ENCODE data around the gene CAMK1D.
"Not testable (repeated sequence)": the region's sequence is repeated elsewhere in the genome, so short reads cannot be mapped to it uniquely, and the experiment has no call there.

CAMK1D gene

DNA sequence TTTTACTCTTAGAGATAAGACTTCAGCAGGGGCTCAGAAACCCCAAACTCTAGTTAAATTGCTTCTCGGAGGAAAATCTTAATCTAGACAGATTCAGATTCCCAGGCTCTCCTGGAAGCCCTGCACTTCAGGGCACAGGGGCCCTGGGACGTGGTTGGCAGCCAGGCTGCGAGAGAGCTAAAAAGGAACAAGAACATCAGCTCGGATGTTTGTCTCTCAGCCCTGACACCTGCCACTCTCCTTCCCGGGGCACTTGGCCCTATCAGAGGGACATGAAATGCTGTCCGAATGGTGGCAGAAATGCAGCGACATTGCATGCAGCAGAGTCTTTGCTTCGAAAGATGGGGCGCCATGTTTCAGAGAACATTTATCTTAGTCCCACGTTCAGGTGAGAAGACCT is 485.4 kb downstream of the CAMK1D start:
- DNase-seq, result no peak

DNA sequence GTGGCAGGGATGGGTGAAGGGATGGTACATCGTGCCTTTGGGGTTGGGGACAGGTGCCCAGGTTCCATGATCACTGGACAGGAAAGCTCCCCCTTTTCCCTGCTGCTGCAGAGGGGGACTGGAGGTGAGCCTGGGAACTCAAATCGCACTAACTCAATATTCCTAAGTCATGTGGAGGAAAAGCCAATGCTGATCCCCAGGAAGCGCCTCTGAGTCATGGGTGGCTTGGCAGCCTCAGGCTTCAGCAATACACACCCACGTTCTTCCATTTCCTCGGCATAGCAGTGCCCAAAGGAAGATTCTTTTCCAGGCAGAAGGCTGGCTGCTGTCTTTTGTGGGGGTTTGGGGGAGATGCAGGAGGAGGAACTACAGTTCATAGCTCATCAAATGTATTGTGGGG is 486.4 kb downstream of the CAMK1D start:
- no peak for DNase-seq

DNA sequence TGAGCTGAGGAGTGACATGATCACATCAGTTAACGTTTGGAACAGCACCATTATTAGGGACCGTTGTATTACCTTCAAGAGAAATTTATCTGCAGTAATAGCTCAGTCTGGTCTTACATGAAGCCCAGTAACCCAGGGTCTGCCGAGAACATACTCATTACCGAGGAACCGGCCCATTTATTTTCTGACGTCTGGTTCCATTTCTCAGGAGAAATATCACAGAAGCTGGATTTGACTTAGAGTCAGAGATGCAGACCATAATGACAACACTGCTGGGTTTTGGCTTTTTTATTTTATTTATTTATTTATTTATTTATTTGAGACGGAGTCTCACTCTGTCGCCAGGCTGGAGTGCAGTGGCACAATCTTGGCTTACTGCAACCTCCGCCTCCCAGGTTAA is 489.0 kb downstream of the CAMK1D start:
- DNase-seq, result no peak

DNA sequence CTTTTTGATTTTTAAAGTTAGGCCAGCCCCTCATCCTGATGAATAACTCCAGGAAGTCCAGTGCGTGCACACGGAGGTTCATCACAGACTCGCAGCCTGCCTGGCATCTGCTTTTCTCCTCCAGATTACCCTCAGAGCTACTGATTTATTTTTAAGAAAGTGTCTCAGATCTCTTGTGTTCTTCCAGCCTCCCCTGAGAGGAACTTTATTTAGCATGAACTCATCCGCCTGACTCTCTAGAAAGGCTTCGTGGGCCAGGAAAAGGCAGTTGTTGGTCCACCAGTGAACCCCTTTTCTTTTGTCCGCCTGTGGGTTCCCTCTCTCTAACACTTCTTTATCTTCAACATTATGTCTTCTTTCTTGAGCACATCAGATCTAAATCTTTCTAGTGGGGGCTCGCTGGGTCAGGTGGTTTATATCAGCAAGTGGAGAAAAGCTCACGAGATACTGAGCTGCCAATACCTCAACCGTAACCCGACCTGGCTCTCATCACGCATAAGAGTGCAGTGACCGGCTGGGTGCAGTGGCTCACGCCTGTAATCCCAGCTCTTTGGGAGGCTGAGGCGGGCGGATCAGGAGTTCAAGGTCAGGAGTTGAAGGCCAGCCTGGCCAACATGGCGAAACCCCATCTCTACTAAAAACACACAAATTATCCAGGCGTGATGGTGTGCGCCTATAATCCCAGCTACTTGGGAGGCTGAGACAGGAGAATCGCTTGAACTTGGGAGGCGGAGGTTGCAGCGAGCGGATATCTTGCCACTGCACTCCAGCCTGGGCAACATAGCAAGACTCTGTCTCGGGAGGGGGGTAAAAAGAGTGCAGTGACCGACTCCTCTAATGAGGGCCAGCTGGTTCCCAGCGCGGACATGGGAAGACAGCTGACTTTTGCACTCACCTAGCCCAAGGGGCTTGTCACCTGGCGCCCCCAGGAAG is 489.9 kb downstream of the CAMK1D start:
- DNase-seq, result no peak

DNA sequence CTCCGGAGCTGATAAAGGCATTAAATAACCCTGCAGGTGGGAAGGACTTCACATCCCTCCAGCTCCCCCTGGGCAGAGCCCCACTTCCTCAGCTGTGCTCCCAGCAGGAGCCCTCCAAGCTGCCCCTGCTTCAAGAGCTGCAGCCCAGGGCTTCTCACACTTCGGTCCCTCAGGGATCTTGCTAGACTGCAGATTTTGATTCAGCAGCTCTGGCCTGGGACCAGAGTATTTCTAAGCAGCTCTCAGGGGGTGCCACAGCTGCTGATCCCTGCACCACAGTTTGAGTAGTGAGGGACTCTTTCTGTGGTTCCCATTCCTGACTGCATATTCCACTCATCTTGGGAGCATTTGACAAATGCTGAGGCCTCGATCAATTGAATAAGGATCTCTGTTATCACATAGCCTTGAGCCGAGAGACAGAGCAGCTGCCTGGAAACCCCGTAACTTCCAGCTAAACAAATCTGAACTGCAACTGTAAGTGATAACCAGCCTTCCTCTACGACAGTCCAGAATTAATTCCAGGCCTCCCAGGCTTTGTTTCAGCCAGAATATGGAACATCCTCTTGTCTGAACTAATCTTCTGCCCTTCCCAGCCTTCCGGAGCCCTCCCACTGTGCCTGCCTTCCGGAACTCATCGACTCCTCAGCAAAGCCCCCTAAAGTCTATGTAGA is 490.7 kb downstream of the CAMK1D start:
- no peak for DNase-seq

DNA sequence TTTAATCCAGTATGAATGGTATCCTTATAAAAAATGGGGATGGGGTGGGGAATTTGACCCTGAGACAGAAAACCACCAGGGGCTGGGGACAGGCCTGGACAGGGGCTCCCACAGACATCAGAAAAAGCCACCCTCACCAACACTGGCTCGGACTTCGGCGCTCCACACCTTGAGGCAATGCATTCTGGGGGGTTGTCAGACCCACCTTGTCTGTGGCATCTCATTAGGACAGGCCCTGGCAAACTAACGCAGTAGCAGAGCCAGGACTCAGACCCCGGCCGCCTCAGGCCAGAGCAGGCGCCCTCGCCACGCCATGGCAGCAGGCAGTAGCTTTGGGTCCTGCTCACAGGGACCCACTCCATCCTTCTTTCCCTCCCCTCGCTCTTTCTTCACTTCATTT is 492.1 kb downstream of the CAMK1D start:
- no peak for DNase-seq

DNA sequence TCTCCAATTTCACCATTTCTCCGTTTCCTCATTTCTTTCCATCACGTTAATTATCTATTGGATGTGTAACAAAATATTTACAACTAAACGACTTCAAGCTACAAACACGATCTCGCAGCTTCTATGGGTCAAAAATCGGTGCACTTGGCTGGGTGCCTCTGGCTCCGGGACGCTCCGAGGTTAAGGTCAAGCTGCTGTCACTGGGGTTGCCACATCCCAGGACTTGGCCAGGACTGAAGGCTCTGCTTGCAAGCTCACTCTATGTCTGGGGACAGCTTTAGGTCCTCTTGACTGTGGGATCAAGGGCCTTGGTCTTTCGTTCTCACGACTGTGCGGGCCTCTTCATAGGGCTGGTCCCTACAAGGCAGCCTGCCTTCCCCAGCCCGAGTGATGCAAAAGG is 492.5 kb downstream of the CAMK1D start:
- no peak for DNase-seq

DNA sequence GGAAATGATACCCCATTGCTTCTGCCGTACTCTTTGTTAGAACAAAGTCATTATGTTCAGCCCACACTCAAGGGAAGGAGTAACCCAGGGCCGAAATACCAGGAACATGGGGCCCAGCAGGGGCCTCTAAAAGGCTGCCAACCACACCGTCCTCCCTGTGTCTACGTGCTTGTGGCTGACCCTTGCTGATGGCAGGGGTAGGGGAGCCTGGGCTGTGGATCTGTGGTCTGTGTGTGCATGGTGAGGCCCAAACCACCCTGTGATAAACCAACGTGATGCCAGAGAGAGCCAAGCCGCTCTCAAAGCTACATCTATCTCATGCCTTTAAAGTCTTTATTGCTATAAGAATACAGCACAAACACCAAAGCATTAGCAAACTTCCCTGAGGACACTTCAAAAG is 493.0 kb downstream of the CAMK1D start:
- DNase-seq, result no peak

DNA sequence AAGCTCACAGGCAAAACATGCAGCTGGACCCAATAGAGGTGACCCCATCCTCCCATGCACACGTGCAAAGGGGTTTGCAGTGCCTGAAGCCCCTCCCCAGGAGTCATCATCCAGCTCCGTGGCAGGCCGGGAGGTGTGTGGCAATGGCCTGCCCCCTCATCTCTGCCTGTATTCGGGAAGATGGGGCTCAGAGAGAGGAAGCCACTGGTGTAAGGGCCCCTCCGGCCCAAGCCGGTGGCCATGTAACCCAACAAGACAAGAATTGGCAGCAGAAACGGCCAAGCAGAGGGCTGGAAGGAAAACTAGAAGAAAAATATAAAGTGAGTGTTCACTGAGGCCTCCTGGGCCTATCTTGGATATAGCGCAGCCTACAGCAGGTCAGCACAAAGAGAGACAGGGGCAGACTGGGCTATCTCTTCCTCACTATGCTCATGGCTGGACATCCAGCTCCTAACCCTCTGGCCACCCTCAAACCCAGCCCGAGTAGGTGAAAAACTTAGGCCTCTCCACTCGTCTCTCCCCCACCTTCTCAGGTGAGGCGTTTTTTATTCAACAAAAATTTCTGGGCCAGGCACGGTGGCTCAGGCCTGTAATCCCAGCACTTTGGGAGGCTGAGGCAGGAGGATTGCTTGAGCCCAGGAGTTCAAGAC is 494.1 kb downstream of the CAMK1D start:
- DNase-seq, result no peak

DNA sequence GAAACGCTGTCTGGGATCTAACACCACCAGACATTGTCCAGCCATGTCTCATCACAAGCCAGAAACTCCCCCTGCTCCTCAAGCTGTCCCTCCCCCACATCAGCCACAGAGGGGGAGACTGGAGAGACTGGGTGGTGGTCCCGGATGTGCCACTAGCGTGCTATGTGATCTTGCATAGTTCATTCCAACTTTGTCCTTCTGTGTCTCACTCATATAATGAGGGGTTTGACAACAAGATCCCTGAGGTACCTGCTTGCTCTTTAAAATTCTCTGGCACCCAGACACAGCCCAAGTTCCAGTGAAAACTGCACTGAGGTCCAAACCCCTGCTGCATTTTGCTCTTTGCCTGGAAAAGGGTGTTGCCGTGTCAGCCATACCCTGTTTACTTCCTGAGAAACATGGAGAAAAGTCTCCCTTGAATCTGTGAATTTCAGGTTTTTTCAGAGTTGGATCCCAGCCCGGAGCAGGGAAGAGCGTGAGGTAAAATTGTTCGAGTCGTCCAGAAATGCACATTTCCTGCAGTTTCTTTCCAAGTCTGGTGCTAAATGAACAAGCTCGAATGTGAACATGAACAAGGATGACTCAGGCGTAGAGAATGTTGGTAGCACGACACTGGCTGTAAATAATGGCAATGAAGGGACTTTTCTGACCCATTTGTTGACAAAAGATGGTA is 495.6 kb downstream of the CAMK1D start:
- DNase-seq, result no peak

DNA sequence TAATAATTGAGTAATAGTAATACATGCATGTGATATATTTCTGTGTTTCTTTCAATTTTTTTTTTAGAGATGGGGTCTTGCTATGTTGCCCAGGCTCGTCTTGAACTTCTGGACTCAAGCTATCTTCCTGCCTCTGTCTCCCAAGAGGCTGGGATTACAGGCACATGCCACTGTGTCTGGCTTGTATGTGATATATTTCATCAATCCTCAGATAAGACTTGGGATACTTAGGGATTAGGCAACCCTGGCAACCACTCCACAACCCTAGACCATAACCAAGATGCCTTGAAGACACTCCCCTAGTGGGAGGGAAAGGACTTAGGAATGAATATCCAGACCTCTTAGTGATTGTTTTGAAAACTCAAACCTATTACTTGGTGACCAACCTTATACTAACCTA is 497.4 kb downstream of the CAMK1D start:
- DNase-seq, result no peak

DNA sequence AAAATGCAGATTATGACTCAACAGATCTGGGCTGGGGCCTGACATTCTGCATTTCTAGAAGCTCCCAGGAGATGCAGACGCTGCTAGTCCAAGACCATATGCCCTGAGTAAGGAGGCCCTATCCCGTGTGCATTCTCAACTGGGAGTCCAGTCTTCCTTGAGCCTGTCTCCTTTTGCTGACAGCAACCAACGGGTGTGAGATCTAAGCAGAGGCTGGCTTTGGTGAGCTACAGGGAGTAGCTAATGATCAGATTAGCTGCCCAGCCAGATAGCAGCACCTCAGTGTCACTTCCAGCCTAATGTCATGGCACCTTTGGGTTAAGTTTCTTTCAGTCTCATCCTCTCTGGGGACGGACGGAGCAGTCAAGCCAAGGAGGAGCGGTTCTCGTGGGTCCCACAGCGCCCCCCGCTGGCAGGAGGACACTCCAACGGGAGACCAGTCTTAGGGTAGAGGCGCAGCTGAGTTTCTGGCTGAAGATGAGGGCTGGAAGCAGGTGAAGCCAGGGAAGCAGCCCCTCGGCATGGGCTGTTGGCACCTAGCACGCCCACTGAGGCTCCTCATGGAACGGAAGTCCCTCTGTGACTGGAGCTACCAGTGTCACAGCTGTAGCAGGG is 498.1 kb downstream of the CAMK1D start:
- DNase-seq, result no peak

DNA sequence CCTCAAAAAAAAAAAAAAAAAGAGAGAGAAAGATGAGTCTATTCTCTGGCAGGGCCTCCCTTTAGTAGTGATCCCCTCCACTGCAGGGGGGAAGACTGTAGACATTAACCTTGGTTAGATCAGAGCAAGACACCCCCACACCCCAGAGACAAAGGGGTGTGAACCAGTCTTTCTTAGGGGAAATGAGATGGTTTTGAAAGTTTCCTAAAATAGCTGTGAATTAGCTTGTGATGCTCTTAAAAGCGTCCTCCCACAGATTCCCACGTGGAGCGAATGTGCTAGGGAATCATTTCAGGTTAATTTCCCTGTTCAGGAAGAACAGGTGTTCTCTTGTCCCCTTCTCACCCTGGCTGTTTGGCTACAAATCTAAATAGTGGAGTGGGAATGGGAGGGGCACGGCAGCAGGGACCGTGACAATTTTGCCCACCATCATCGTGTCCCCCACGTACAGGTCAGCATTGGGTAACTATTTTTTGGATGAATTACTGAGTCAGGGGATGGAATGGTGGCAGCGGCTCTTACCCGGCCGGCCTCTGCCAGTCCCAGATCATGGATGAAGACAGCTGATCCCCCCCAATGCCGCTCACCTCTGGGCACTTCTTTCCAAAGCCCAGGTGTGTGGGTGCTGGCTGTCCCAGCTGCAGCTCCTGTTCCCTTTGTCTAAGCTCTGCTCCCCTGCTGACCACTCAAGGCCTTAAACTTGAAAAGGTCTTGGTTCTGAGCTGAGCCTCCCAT is 499.3 kb downstream of the CAMK1D start:
- no peak for DNase-seq

DNA sequence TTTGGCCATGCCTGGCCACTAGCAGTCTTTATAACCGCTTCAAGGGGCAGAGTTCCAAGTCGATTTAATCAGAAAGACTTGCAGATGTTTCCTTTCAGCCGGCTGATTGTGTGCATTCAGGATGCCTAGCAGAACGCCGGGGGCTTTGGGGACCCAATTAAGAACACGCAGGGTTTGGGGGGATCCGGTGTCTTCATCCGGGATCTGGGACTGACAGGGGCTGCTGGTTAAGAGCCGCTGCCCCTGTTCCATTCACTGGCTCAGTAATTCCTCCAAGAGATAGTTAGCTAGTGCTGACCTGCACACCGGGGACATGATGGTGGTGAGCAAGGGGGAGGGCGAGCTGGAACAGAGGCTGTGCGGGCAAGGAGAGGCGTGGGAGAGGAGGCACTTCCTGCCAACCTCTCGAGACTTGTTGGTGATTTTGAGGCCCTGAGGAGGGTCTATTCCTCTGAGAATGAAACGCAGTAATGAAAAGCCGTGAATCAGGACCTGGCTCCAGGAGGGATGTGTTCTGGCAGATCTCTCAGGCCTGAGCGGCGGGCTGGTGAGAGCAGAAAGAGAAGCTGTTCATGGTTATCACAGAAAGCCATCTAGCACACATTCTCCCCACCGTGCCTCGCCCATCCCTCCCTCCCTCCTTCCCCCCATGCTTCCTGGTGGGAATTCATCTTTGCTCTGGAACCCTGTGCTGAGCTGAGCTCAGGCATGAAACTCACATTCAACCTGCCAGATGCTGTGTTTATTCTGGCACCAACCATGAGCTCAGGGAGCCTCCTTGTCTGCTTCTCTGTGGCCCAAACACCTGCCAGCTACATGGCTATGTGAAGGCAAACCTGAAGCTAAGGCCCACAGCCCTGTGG is 500.2 kb downstream of the CAMK1D start:
- DNase-seq, result no peak

DNA sequence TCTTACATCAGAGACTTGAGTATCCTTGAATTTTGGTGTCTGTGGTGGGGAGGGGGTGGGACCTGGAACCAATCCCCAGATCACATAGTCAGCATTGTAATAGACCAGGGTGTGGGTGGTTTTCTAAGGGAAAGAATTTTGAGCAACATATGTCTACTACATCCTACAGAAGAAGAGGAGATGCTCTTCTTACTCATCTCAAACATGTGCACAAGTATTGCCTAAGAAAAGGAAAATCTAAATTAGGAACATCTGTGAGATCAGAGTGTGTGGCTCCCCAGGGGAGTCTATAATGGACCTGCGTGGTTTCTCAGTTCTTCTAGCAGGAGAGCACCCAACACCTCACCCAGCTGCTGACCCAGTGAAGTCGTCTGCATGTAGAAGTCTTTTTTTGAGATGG is 503.3 kb downstream of the CAMK1D start:
- no peak for DNase-seq

DNA sequence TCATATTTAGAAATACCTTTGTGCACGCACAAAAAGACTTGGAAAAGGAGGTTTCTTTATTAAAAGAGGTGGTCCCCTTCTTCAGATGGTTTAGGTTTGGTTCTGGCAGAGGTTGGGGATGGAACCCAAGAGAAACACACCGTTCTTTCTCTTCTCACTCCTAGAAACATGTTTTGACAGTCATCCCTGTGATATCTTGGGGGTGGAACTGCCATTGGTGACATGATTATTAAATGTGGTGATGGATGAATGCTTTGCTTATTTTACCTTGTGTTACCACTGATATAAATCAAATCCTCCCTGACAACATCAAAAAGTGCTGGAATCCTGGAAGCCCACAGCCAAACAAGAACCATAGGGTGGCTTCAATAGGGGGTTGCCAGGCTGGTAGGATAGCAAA is 505.6 kb downstream of the CAMK1D start:
- no peak for DNase-seq

DNA sequence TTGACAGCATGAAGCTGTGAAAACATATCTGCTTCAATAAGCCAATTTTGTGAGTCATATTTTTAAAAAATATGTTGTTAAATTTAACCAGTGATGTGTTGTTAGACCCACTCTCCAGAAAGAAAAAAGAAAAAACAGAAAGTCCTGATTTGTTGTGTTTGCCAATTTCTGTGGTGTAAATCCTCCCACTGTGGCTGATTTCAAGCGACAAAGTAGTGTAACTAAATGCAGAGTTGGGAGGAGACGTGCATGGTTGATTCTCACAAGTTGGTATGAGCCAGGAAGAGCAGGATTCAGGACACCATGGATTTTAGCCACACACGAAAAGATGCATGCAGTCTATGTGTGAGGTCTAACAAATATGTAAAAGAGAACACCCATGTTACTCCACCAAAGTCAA is 513.1 kb downstream of the CAMK1D start:
- DNase-seq, result no peak

DNA sequence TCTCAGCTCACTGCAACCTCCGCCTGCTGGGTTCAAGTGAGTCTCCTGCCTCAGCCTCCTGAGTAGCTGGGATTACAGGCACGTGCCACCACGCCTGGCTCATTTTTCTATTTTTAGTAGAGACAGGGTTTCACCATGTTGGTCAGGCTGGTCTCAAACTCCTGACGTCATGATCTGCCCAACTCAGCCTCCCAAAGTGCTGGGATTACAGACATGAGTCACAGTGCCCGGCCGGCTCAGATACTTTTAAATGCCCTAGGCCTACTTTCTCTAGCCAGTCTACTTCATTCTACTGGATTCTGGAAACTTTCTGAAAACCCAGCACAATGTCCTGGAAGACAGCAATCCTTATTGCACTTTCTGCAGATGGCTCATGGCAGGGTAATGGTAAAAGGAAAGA is 516.2 kb downstream of the CAMK1D start:
- not testable (repeated sequence) for DNase-seq

DNA sequence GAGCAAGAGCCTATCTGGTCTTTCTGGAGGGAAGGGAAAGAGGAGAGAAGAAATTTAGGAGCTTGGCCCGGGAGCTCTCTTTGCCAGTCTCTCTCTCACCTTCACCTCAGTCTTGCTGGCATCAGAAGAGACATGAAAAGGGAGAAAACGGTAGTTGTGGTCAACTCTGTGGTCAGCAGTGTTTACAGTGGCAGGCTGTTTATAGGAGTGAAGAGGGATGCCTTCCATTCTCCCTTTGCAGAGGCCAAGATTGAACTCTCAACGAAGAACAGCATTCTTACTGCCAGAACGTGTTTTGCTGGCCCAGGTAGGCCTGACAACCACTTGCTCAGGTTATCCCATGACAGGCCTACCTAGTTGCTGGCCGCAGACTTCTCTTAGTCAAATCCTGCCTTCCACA is 518.9 kb downstream of the CAMK1D start:
- DNase-seq, result no peak

DNA sequence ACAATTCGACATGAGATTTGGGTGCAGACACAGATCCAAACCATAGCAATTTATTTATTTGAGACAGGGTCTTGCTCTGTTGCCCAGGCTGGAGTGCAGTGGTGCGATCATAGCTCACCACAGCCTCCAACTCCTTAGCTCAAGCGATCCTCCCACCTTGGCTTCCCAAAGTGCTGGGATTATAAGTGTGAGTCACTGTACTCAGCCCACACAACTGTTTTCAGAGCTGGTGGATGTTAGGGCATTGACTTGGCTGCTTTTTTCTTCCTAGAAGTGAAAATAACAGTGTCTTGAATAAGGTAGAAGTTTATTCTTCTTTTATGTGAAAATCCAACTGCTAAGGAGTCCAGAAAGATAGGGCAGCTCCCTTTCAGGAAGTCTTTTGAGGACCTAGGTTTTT is 520.1 kb downstream of the CAMK1D start:
- DNase-seq, result no peak

DNA sequence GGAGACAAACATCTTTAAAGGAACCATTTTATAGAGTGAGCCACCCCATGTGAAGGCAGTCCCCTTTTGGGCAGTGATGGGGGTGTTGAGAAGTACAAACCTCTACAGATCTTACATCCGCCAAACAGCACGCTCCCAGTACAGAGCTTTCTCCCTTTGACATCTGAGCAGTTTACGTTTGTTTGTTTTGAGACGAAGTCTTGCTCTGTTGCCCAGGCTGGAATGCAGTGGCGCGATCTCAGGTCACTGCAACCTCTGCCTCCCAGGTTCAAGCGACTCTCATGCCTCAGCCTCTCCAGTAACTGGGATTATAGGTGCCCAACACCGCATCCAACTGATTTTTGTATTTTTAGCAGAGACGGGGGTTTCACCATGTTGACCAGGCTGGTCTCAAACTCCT is 523.2 kb downstream of the CAMK1D start:
- DNase-seq, result no peak

Data from CD4-positive, alpha-beta T cell treated with Interleukin-17A for 1 hour (primary cell).